ENCODE data around the gene CLPTM1L.

DNA sequence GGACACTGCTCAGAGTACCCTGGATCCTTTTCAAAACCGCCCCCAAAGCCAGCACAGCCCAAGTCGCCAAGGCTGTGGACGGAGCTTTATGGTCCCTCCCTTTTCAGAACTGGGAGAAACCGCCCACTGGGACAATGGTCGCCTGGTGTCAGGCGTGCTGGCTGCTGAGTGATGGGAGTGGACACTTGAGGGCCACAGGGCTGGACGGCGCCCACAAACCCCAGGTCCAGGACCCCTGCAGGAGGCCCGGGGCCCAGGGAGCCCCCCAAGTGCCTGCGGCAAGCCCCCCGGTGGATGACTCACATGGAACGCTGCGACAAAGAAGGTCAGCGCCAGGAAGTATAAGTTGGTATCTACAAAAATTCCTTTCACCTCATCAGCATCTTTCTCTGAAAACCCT, 10.9 kb downstream of the CLPTM1L start:
- TF ChIP-seq, protein P1, sequence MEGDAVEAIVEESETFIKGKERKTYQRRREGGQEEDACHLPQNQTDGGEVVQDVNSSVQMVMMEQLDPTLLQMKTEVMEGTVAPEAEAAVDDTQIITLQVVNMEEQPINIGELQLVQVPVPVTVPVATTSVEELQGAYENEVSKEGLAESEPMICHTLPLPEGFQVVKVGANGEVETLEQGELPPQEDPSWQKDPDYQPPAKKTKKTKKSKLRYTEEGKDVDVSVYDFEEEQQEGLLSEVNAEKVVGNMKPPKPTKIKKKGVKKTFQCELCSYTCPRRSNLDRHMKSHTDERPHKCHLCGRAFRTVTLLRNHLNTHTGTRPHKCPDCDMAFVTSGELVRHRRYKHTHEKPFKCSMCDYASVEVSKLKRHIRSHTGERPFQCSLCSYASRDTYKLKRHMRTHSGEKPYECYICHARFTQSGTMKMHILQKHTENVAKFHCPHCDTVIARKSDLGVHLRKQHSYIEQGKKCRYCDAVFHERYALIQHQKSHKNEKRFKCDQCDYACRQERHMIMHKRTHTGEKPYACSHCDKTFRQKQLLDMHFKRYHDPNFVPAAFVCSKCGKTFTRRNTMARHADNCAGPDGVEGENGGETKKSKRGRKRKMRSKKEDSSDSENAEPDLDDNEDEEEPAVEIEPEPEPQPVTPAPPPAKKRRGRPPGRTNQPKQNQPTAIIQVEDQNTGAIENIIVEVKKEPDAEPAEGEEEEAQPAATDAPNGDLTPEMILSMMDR (IDR thresholded peaks at IDR 0.05) = no peak
- no peak for TF ChIP-seq POLR2A (IDR thresholded peaks at IDR 0.05; ENCODE audit: low read depth)
